ENCODE results near the gene GRAMD4.

GRAMD4 gene

DNA sequence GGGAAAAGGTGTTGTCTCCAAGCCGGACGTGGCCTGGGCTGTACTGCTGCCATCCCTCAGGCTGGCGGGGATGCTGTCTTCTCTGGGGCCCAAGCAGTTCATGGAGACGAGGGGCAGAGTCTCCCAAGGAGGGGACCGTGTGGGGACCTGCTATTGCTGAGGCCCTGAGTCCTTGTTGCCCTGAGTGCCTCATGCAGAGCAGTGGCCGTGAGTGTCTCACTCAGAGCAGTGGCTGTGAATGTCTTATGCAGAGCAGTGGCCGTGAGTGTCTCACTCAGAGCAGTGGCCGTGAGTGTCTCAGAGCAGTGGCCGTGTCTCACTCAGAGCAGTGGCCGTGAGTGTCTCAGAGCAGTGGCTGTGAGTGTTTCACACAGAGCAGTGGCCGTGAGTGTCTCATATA lies 54.7 kb downstream of the GRAMD4 start:
- no peak for DNase-seq

DNA sequence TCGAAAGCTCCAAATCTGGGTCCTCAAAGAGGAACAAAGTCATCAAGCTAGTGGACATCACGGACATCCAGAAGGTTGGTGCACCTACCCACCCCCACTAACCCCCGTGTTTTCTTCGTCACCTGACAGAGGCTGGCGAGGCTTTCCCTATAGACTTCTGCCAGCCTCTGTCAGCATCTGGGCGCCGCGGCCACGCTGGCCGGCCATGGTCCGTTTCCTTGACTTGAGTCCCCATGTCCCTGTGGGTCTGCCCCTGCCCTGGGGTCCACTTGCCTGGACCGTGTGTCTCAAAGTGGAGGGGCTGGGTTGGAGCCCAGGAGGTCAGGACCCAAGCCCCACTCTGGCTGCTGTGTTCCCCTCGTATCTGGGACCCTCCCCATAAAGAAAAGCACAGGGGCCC lies 55.3 kb downstream of the GRAMD4 start:
- no peak for DNase-seq

DNA sequence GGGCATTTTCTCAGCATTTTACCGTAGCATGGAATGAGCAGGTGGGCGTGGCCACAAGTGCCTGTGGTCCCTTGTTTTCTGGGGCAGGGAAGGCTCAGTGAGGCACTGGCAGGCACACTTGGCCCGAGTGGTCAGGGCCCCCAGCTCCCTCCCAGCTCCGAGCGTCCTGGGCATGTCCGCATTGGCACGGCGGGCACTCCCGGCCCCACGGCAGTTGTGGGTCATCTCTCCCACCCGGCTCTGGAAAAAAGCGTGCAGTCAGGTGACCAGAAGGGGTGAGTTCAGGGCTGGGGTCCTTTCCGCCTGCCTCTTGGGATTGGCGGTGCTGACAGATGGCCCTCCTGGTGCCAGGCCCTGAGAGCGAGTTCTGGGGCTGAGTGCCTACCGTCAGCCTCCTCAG lies 55.8 kb downstream of the GRAMD4 start:
- no peak for DNase-seq

DNA sequence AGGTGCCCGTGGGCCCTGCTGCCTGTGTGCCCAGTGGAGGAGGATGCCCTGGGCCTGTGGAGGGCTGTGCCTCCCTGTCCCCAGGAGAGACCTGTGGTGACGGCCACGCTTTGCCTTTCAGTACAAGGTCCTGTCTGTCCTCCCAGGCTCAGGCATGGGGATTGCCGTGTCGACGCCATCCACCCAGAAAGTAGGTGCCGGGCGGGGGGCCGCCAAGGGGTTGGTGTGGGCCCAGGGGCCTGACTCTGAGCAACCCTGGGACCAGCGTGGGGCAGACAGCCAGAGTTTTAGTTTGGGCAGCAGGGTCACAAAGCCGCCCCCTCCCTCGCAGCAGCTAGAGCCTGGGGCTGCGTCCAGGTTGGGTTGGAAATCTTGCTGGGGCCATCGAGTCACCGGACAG lies 56.3 kb downstream of the GRAMD4 start:
- DNase-seq: no peak

DNA sequence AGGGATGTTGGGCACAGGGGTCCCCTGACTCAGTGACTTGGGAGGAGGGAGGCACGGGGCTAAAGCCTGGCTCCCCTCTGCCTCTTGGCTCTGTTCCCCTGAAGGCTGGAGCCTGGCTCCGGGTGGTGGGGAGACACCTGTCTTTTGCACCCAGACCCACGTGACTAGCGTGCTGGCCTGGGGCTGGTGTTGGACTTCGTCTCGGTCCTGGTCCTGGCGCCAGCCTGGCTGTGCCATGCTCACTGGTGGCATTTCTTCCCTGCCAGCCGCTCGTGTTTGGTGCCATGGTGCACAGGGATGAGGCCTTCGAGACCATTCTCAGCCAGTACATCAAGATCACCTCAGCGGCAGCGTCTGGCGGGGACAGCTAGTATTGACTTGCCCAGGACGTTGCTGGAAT lies 56.7 kb downstream of the GRAMD4 start:
- DNase-seq: no peak

DNA sequence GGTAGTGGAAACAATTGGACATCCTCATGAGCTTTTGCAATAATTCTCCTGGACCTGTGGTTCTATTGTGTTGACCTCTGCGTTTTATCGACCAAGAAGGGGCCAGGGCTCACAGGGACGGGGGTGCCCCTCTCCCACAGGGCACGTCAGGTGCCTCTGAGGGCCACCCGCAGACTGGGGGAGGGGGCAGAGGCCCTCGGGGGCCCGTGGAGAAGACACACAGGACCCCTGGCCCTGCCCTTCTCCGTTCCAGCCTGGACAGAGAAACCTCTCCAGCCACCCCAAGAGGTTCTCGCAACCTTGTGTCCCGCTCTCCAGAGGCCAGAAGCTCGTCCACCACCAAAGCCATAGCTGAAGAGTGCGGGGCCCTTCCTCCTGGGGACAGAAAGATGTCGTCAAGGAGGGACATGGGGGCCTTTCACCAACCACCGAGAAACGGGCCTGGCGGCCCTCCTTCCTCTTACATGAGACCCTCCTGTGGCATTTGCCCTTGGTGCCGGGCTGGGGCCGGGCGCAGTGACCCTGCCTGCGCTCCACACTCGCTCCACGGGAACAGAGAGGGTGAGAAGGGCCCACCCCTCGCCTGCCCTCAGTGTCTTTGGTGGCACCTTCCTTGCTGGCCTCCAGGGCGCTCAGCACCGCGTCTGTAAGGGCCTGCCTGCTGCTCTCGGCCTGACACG lies 57.3 kb downstream of the GRAMD4 start:
- no peak for DNase-seq

DNA sequence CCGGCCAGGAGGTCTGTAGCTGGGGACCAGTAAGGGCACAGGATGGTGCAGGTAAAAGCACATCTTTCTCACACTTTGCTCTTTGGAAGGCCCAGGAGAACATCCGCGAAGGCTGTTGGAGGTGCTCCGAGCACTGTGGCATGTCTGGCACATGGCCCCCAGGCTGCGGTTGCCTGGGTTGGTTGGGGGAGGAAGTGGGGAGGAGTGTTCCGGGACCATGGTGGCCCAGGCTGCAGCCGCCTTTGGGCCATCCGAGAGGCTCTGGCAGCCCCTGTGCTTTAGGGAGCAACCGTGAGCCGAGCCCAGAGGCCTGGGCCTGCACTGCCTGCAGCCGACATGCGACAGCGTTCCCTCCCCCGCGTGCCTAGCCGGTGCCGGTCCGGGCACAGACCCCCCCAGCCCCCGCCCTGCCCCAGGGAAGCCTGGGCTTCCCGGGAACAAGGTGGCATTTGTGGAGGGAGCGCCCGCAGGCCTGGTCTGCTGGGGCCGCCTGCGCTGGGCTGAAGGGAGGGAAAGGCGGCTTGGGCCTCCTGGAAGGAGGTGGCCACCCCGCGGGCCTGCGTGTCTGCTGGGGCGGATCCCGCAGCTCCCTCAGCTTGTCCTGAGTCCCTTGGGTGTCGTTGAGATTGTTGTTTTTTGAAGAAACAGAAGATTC lies 57.9 kb downstream of the GRAMD4 start:
- no peak for DNase-seq

DNA sequence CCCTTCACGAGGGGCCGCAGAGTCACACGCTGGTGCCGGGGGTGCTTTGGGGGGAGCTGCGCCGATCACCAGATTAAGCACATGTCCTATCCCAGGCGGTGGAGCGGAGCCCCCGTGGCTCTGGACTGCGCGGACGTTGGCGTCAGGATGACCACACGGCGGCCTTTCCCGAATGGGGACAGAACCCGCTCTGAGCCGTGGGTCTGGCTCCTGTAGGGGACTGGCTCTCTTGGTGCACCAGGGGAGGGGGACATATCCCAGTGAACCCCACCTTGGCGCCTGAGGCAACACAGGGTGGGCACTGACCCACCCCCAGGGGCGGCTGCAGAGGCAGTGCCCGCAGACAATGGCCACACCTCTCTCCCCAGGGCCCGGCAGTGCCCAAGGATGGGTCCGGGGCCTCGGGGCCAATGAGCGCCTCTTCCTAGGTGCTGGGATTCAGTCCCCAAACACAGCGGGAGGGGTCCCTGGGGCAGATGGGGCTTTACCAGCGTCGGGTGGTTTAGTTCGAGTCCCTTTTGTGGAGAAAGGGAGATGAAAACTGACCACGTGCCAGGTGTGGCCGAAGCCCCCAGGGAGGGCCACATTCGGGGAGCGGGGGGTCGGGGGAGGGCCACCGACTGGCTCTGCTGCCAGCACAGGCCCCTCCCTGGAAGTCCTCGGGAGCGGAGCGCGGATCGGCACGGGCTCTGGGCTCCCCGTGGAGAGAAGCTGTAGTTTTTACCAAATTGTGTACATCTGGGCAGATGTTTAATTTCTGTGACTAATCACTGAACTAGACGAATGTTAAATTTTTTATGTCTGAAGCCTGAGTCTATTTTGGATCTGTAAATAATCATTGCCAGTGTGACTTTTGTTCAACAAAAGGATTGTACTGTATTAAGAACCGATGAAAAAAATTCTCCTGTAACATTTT lies 58.9 kb downstream of the GRAMD4 start:
- DNase-seq: no peak

DNA sequence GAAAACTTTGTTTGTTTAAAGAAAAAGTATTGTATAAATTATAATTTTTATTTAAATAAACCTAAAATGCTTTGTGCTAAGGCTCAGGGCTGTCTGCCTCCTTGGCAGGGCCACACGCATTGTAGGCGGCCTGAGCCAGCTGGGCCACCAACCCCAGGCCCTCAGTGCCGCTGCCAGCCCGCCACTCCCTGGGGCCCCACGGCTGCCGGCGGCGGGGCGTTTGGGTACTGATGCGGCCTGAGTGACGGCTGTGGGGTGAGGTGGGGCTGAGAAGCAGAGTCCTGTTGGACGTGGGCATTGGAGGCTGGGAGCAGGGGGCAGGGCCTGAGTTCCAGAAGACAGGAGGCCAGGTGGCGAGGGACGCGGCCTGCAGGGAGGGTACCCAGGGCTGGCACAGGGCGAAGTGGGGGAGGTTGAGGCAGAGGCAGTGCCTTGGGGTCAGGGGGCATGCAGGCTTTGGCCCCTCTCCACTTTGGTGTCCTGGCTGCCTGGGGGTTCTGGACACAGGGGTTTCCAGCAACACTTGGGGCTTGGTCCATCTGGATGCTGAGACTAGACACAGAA lies 59.6 kb downstream of the GRAMD4 start:
- DNase-seq: no peak

DNA sequence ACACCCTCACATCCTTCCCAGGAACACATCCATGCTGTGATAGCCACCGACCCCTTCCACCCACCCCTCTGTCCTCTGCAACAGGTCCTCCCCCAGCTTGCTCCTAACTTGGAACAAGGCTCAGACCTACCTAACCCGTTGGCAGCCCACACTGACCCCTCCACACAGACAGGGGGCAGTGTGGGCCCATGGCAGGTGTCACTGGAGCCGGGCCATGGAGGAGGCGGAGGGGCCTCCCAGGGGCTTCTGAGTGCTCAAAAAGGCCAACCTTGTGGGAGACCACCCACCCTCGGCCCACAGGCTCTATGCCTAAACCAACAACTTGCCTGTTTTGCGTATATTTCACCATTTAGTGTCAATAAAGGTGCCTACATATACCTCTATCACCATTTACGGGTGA lies 60.8 kb downstream of the GRAMD4 start:
- DNase-seq: no peak

DNA sequence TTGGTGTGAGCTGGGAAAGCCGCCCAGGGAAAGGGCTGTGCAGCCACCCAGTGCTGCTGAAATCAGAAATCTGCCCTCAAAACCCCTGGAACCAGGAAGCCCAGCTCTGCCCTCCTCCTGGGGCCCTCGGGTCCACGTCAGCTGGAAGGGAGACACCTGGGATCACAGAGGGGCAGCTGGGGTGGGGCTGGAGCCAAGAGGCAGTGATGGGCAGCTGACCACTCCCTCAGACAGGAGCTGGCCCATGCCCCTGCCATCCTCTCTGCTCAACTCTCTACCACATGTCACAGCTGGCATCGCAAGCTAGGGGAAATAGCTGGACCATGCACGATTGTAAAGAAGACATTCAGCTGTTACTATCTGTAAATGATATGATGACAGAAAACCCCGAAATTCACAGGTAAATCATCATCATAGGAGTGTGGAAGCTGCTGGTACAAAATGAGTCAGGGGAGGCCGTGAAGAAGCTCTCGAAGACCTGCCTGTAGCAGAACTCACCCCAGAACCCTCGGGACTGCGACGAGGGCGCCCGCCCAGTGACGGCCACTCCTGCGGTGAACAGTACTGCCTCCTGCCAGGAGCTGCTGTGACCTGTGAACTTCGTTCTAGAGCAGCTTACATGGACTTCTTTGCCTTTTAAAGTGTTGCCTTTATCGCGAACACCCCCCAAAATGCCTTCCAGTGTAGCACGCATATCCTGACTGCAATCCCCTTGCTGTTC lies 62.0 kb downstream of the GRAMD4 start:
- no peak for DNase-seq

DNA sequence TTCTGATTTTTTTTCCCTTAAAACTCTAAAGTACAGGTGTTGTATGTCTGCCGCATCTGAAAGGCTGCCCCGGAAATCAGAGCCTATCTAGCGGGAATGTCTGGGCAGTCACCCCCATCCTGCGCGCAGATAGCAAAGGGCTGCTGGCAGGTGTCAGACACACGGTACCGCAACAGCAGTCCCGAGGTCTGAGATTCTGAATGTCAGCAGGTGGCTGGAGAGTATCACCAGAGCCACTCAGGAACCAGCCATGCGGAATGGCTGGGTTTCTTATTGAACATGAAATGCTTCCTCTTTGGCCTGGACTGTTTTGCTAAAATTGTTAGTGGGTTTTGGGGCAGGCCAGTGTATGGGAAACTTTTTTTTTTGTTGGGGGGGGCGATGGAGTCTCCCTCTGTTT lies 64.5 kb downstream of the GRAMD4 start:
- no peak for DNase-seq

DNA sequence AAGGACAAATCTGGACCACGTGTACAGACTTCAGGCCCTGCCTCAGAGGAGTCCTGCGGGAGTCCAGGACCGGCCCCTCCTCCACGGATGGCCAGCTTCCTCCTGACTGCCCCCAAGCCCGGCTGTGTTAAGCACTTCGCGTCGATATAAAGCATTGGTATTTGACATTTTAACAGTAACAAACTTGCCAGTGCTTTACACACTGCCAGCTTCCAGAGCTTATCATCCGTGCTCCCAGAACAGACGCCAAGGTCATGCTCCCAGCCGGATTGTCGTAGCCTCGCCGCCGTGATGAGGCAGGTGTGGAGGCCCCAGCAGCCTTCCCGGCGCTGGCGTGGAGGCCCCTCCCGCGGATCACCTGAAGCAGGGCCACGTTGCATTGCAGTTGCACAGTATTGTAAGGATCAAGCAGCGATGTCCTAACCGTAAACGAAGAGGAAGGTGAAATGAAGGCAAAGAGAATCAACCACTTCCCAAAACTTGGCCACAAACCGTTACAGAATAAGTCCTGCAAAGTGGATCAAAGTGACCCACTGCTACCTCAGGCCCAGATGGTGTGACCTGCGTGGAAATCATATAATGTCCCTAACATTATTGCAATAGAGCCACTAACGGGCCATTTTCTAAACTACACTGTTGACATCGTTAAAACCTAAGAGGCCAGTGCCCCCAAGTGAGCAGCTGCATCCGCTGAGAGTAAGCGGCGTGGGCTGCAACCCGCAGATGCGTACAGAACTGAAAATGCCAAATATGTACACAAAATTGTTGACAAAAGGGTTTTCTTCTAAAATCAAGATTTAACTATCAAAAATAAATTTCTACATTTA lies 66.2 kb downstream of the GRAMD4 start:
- no peak for DNase-seq

DNA sequence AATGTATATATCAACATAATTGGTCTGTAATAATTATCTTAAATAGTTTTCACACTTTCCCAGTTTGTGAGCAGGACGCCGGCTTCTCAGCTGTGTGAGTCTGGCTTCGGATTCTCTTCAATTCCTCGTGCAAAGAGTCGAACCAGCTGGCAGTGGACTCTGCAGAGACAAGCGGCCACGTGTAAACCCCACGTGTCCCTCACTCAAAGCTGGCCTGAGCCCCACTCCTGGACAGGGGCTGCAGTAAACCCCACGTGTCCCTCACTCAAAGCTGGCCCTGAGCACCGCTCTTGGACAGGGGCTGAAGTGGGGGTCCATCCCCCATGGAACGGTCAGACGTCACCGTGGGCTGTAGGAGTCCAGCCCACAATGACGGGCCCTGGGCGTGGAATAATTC lies 66.9 kb downstream of the GRAMD4 start:
- DNase-seq: no peak

DNA sequence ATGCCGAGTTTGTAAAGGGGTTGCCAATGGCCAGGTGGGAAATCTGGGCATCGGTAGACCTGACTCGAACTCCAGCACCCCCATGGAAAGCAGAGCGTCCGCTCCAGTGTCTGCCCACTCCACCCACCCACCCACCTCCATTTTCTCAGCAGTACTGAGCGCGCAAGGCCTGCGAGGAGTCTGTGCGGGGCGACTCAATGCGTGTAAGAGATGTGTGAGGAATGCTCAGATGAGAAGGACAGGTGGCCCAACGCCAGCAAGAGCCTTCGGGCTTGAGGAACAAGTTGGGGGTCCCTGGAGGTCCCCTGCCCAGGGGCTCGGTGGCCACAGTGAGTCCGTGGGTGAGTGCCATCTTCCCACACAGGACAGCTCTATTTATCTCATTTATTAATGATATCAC lies 67.3 kb downstream of the GRAMD4 start:
- no peak for DNase-seq

DNA sequence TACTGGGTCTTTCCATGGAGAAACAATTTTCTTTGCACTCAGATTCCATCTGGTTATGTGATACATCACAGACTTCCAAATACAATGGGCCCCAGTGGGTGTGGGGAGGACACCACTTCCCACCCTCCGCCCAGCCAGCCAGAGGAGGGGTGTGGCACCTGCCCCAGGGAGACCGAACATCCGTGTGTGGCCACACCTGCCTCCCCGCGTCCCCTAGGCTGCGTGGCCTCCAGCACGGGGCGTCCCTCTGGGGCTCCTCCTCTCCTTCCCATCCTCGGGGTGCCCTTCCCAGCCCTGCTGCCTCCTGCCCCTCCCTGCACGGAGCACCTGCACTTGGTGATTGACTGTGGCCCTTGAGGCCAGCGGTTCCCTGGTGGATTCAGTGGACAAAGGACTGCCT lies 68.8 kb downstream of the GRAMD4 start:
- DNase-seq: peak; percentile 54

DNA sequence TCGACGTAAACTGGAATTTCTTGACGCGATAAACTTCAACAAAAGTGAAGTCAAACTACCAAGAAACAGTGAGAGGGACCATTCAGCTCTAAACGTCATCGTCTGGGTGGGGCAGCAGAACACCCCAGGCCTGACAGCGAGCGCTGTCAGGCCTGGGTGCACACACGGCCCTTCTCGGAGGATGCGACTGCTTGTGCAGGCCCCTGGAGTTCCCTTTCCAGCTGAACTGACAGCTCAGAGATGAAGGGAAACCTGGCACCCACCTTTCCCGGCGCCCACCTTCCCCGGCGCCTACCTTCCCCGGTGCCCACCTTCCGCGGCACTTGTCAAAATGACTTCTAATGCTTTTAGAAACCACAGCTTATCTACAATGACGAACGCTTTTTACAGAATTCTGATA lies 70.0 kb downstream of the GRAMD4 start:
- no peak for DNase-seq

DNA sequence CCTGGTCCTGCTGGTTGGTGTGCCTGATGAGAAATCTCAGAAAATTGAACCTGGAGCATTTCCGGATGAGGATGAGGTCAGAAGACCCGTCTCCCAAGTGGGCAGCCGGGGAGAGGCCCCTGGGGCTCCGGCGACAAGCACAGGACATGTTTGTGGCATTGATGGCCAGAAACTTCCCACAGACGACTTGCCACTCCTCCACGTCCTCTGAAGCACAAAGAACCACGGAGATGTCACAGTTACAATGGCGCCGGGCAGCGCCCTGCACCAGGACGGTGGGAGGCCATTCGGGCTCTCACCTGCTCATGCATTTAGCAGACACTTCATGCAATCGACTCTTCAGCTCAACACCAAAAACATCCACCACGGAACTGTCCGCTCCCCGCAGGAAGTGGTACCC lies 71.4 kb downstream of the GRAMD4 start:
- no peak for DNase-seq

DNA sequence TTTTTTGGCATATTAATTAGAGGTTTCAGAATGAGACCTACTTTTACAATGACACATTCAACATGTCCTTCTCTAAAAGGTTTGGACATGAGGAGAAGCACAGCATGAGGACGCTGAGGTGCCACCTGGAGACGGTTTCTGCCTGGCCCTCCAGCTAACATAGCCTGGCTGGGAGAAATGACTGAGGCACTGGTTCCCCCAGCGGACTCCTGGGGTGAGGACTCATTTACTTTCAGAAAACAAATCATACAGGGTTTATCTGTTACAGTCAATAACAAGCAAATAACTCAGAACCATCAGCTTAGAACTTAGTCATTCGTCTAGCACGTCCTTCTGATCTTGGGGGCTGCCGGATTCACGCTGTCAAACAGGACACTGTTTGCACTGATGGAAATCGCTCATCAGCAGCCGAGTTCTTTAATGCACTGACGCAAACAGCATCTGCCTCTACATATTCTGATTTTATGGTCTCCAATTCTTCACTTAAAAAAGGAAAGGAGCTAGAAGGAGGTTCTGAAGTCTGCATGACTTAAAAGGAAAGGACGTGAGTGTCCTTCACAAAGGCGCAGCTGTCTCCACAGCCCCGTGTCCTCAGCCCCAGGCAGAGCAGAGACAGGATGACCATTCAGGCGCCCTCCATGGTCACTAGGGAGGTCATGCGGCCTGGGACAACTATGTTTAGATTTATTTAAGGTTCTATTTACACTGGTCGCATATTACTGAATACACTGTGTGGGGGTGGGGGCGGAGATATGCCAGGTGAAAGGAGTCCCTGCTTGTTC lies 73.6 kb downstream of the GRAMD4 start:
- peak; percentile 56 for DNase-seq

DNA sequence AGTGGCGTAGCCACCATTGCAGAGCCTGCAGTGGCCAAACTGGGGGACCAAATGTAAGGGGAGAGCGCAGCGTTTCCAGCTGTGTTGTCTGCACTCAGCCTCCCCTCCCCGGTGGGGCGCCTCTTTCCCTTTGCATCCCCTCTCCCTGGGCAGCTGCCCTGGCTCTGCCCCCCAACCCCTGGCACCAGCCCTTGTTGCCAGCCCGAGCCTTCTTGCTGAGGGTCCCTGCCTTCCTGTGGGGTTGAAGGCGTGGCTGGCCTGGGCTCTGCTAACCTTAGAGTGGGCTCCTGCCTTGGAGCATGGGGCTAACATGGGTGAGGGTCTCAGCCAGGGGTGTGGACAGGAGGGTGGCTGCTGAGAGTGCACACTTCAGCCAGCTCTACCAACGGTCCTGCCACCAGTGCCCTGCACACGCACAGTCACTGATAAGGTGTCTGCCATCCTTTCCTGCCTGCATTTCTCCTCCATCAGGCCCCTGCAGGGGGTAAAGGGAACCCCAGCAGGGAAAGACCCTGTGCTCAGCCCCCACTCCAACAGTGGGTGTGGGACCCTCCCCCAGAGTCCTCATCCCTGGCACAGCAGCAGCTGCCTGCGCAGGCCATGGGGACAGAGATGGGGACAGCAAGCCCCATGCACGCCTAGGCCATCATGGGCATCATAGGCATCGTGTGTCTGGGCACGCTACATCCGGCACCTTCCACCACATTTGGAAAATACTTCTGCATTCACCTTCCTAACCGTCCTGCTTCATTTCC lies 74.4 kb downstream of the GRAMD4 start:
- DNase-seq: no peak
